GM20000 (cell line): ENCODE measurements around the gene RNF11.

Experiments used
- DNase-seq: peaks from one replicate; pipeline ENCODE4 v3.0.0; 2012; ENCODE audit warnings: low spot score
- TF ChIP-seq, protein P1 (sequence below): IDR thresholded peaks from 2 replicates; pipeline ENCODE4 v1.5.1; 2012; ENCODE audit warnings: mild to moderate bottlenecking, control low read depth; ENCODE audit errors: extremely low read depth, missing control alignments

The RNF11 gene

DNA sequence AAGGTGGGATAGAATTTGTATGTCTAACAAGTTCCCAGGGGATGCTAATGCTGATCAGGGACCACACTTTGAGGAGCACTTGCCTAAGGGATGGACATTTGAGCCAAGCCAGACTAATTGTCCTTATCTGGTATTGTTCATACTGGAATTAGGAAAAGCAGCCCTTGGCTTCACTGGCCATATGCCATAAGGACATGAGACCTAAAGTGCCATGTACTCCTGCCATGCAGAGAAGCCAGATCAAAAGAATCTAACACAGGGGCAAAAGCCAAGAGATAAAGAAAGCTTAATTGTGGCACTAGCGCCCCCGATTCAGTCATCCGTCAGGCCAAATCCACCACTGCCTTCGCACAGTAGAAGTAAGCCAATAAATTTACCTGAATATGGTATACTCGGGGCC lies 45.7 kb downstream of the RNF11 start:
- TF ChIP-seq, protein P1, sequence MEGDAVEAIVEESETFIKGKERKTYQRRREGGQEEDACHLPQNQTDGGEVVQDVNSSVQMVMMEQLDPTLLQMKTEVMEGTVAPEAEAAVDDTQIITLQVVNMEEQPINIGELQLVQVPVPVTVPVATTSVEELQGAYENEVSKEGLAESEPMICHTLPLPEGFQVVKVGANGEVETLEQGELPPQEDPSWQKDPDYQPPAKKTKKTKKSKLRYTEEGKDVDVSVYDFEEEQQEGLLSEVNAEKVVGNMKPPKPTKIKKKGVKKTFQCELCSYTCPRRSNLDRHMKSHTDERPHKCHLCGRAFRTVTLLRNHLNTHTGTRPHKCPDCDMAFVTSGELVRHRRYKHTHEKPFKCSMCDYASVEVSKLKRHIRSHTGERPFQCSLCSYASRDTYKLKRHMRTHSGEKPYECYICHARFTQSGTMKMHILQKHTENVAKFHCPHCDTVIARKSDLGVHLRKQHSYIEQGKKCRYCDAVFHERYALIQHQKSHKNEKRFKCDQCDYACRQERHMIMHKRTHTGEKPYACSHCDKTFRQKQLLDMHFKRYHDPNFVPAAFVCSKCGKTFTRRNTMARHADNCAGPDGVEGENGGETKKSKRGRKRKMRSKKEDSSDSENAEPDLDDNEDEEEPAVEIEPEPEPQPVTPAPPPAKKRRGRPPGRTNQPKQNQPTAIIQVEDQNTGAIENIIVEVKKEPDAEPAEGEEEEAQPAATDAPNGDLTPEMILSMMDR = no peak
- no peak for DNase-seq

DNA sequence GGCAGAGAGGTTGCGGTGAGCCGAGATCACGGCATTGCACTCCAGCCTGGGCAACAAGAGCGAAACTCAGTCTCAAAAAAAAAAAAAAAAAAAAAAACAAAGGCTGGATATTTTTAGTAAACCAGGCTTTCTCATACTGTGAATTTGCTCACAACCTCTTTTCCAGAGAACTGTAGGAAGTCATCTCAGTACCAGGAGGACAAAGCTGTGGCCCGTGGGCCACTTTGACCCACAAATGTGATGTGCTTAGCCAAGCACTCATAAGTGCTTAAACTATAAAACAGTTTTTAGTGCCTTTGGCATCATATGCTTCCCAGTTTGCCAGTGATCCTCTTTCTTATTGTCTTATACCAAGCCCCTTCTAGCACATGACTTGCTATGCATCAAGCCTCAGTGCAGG lies 46.5 kb downstream of the RNF11 start:
- TF ChIP-seq, protein P1 = no peak
- no peak for DNase-seq

DNA sequence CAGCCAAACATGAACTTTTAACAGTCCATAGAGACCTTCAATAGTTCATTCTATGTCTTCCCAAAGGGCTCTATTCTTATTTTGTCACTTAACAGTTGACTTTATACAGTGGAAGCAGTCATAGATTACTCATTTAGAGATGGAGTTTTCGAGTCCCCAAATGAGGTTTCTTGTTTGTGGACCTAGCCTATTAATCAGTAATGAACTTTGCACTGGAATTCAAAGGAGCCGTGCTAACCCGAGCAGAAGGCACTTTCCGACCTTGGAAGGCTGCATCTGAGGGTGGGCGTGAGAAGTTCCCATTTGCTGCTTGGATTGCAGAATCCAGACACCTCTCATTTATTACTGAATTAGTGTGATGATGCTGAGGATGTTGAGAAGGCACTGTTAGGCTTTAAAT lies 47.9 kb downstream of the RNF11 start:
- DNase-seq = no peak
- TF ChIP-seq, protein P1 = no peak

DNA sequence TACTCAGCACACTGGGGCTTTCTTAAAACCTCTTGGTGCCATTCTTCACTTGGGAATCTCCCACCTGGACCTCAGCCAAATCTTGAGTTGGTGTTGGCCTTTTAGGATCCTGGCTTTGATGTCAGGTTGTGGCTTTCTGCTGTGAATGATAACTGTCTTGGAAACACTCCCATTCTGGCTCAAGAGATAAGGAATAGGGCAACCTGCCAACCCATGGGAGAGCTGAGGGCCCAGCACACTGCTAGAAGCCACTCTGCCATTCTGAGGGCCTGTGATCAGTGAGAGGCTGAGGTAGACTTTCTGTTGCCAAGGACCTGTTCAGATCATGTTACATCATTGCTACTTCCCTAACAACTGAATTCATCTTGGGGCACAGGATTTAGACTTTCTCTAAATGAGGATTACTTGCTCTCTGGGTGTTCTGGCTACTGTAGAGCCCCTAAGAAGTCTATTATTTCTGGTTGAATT lies 48.4 kb downstream of the RNF11 start:
- DNase-seq = peak; percentile 57
- TF ChIP-seq, protein P1 = no peak

DNA sequence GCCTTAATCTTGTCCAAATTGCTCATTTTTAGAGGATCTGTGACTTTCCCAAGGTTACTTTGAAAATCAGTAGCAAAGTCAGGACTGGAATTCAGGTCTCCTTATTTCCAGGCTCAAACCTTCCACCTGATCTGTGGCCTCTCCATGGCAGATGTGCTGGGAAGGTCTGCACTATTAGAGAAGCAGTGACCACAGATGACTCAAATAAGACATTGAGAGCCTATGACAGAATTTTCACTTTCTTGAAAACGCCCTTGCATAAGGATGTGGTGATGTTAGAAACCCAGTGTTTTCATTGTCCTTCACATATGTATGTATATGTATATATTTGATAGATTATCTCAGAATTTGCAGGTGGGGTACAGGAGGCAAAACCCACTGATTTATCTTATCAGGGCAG lies 49.0 kb downstream of the RNF11 start:
- DNase-seq = peak; percentile 73
- TF ChIP-seq, protein P1 = no peak

DNA sequence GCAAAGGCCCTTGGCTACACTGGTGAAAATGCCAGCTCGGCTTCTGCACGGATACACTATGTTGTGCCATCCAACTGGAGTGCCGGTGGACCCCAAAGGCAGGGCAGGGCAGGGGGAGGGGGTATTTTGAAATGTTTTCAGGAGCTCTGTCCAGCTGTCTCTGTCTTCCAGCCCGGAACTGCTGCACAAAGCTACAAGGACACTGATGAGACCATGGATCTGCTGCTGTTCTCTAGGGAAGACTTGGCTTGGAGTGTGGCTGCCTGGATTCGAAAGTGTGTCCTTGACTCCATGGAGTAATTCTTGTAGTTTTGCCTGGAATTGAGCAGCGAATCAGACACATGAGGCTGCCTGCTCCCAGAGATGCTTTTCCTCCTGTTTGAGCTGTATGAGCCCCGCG lies 51.9 kb downstream of the RNF11 start:
- no peak for DNase-seq
- TF ChIP-seq, protein P1 = no peak

DNA sequence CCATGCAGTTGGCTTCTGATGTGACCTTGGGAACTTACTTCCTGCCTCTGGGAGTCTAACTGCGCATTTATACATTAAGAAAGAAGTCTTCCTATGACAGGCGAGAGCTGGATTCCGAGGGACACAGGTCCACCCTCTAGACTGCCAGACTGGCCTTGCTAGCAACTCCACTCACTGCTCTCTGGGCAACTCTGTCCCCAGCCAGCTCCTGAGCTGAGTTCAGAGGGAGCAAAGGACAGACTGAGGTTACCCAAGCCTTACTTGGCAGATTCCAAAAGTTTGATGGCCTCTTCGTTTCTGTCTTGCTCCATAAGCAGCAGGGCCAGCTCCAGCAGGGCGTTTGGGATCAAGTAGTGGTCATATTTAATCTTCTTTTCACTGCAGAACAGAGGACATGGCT lies 52.5 kb downstream of the RNF11 start:
- TF ChIP-seq, protein P1 = no peak
- DNase-seq = no peak
